GM19351 (cell line): ENCODE results near the gene CBY3.
"Not testable (repeated sequence)": the region's sequence is repeated elsewhere in the genome, so short reads cannot be mapped to it uniquely, and the experiment has no call there.

Source experiments
- ATAC-seq: cut with Tn5 transposase; IDR thresholded peaks from one replicate; pipeline ENCODE4 v1.9.1; 2021; ENCODE audit warnings: mild to moderate bottlenecking, moderate library complexity; ENCODE audit not compliant: unreplicated experiment

CBY3 gene

GRCh38 chr5:179680780-179681401, at the start of gene CBY3:
TSS of gene CBY3 (minus strand) at chr5:179681034. CDS start at chr5:179680918, 116 bp downstream.
- ATAC-seq, result no peak

GRCh38 chr5:179730356-179730755, 49.5 kb upstream of the CBY3 start:
- ATAC-seq, result no peak

GRCh38 chr5:179729727-179730126, 48.9 kb upstream of the CBY3 start:
- ATAC-seq, result no peak

- no peak for ATAC-seq
These were observed 48.5 kb upstream of the CBY3 start for GRCh38 chr5:179729303-179729702.

GRCh38 chr5:179727106-179727505, 46.3 kb upstream of the CBY3 start:
- no peak for ATAC-seq

GRCh38 chr5:179724163-179724562, 43.3 kb upstream of the CBY3 start:
- no peak for ATAC-seq

GRCh38 chr5:179720222-179720621, 39.4 kb upstream of the CBY3 start:
- no peak for ATAC-seq

- no peak for ATAC-seq
These were observed 35.5 kb upstream of the CBY3 start for GRCh38 chr5:179716286-179716685.

- no peak for ATAC-seq
These were observed 19.6 kb upstream of the CBY3 start for GRCh38 chr5:179700401-179700918.

GRCh38 chr5:179699616-179700237, 18.9 kb upstream of the CBY3 start:
- ATAC-seq, result no peak

- no peak for ATAC-seq
These were observed 18.2 kb upstream of the CBY3 start, which contains the start of gene CANX for GRCh38 chr5:179698935-179699615. TSS of gene CANX (plus strand) at chr5:179698967. CDS start at chr5:179705682, 6,715 bp downstream.

GRCh38 chr5:179697993-179698934, 17.4 kb upstream of the CBY3 start:
- ATAC-seq, result peak; percentile 82

GRCh38 chr5:179697543-179697942, 16.7 kb upstream of the CBY3 start:
- ATAC-seq, result not testable (repeated sequence)

GRCh38 chr5:179697108-179697507, 16.3 kb upstream of the CBY3 start:
- no peak for ATAC-seq

- no peak for ATAC-seq
These were observed 15.8 kb upstream of the CBY3 start for GRCh38 chr5:179696603-179697002.

- no peak for ATAC-seq
These were observed 13.7 kb upstream of the CBY3 start for GRCh38 chr5:179694561-179694960.

GRCh38 chr5:179689212-179689611, 8.4 kb upstream of the CBY3 start:
- ATAC-seq, result not testable (repeated sequence)

- no peak for ATAC-seq
These were observed 637 bp downstream of the CBY3 start for GRCh38 chr5:179680014-179680779.

- ATAC-seq, result peak; percentile 29
These were observed 1.7 kb downstream of the CBY3 start for GRCh38 chr5:179679014-179679674.
